Fibroblast of upper back skin (primary cell): Measurements from ENCODE around the gene TMEM187.
A peak's percentile ranks its signal among the peaks of the same experiment; 100 is the strongest.

Experiments
- DNase-seq: peaks from one replicate; pipeline ENCODE4 v3.0.0-alpha.2; 2013

The TMEM187 gene

DNA sequence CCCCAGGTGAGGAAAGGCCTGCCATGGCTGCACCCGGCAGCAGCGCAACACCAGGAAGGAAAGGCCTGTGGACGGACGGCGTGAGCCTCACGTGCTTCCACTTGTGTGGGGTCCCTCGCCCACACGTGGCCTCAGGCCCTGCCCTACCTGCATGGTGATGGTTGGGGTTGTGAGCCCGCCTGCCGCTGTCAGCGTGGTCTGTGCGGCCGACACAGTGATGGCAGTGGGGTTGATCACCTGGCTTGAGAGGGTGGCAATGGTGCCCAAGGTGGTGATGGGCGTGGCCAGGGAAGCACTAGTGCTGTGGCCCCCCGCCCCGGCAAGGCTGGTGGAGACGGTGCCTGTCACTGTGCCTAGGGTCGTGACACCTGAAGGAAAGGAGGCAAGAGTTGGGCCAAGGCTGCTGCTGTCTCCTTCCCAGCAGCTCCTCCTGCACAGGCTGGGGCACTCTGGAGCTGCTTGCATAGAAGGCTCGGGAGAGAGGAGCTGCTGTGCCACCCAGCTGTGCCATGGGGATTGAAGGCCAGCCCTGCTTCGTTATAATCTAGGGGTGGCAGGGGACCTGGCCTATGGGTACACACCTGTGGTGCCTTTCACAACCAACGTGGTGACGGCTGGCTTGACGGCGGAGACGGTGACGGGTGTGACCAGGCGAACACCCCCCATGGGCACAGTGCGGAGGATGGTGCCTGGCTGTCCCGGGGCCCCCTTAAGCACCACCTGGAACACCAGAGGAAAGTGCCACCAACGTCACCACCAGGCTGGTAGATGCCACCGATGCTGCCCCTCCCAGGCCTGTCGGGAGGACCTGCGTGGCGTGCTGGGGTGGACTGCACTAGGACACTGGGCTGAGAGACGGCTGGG, 16.3 kb upstream of the TMEM187 start:
- no peak for DNase-seq

DNA sequence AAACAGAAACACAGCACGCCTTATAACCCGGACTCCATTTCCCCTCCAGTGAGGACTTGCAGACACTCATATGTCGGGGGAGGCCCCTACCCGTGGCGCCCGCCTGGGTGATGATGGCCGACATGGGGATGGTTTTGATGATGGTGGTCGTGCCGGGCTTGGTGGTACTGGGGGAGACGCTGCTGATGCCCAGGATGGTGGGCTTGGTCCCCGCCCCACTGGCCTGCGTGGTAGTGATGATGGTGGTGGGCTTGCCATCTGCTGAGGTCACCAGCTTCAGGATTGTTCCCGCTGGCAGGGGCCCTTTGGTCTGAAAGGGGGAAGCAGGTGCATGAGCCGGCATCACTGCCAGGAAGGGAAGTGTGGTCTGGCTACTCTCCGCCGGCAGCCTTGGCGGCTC, 15.3 kb upstream of the TMEM187 start:
- no peak for DNase-seq

DNA sequence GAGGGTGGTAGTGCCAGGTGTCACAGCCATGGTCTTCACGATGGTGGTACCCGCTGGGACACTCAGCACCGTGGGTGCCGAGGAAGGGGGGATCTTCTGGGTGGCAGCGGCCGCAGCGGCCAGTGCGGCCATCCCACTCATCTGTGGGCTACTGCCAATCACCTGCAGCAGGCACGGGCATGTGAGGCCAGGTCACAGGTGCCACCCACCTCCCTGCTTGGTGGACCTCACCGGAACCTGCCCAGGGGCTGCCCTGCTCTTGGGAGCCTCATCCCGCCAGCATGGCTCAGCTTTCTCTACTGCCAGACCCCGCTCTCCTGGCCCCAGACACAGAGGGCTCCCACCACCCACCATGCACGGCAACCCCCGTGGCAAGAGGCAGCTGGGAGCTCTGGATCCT, 13.9 kb upstream of the TMEM187 start:
- no peak for DNase-seq

DNA sequence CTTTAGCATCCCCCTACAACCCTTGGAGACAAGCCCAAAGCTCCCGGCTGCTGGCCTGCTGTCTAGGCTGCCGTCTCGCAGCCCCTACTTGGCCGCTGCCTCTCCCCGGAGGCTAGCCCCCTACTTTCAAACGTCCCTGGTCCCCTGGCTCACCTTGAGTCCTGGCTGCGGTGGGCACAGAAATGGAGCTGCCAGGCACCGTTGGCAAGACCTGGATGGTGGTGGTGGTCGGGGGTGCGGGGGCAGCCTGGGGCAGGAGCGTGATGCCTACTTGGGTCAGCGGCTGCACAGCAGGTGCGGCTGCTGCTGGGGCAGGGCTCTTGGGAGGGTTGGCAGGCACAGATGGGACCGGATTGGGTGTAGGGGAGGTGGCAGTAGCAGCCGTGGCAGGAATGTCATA, 12.9 kb upstream of the TMEM187 start:
- no peak for DNase-seq

DNA sequence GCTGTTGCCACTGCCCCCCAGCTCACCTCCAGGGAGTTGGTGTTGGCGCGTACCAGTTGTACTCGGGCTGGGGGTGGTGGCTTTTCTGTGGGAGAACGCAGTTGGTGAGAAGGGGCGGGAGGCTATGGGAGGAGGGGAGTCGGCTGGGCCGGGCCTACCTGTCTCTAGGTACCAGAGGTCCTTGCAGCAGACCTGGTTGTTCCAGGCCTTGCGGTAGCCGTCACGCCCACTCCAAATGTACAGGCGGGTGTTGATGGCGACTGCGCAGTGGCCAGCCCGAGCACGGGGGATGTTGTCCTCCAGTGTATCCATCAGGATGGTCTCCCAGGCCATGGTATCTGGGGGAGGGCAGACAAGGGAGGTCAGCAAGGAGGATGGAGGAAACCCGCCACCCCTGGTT, 12.5 kb upstream of the TMEM187 start:
- no peak for DNase-seq

DNA sequence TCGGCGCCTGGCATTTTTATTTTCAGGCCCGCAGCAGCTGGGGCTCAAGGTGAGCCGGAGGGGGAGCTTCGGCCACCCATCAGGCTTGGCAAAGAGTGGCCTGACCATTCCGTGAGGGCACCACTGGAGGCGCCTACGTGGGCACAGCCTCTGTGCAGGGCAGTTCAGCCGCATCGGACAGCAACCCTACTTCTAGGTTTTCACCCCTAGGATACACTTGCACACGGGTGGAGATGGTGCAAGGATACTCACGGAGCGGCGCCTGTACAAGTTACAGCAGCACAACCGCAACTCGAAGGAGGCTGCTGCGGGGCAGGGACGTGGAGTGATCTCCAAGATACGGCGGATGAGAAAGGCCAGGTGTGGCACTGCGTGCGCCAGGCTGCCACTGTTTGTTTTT, 11.8 kb upstream of the TMEM187 start:
- DNase-seq: no peak

DNA sequence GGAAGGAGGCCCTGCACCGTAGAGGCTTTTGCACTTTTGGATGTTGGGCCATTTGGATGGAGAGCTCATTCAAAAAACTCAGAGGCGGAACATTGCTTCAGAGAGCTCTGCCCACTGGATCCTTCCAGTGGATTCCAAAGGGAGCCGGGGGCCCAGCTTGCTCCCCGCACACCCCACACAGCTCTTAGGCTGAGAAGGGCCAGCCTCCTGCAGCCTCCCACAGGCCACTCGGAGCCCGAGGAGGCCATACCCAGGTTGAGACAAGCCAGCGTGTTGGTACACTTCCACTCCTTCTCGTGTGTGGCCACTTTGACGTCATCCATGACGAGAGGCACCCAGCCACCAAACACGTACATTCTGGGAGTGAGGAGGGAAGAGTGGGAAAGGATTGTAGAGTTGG, 11.3 kb upstream of the TMEM187 start:
- DNase-seq: no peak

DNA sequence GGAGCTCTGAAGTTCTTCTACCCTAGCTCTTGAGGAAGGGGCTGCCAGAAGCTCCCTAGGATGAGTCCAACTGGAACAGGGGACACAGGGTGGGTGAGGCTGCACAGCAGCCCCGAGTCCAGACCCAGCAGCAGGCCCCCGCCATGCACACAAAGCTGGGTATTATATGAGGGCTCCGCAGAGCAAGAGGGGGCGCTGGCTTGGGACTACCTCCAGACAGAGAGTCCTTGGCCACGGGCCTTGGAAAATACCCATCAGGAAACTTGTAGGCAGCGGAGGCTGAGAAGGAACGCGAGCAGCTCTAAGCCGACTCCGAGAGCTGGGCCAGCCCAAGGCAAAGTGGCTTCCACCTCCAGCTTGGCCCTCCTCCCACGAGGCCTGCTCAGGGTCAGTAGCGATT, 9.0 kb upstream of the TMEM187 start:
- DNase-seq: no peak

DNA sequence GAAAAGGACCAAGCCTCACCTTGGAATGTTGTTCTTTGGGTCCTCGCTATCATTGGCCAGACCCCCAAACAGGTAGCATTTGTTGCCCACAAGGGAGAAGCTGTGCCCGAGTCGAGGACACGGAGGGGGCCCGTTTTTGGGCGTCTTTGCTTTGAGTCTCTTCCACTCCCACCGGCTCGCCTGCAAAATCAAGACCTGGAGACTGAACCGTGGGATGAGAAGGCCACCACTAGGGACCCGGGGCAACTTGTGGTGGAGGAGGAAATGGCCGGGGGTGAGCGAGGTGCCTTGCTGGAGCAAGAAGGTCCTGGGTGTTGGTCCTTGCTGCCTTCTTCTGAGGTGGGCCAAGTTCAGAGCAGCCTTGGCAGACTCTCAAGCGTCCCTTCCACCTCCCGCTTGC, 8.4 kb upstream of the TMEM187 start:
- DNase-seq: no peak

DNA sequence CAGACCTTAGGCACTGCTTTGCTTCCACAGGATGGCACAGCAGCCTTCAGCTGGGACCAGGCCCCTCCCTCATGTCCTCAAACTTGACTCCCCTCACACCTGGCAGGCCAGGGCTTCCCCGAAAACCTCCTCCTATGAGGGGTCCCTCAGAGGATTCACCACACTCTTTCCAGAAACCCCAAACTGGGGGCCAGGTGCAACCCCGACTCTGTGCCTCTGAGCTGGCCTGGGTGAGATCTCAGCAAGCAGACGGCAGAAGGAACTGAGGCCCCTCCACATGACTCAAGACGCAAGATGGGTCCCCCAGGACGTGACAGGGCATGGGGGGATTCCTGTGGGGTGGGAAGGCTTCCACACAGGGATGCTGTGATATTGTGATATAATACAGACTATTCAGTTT, 7.1 kb upstream of the TMEM187 start:
- no peak for DNase-seq

DNA sequence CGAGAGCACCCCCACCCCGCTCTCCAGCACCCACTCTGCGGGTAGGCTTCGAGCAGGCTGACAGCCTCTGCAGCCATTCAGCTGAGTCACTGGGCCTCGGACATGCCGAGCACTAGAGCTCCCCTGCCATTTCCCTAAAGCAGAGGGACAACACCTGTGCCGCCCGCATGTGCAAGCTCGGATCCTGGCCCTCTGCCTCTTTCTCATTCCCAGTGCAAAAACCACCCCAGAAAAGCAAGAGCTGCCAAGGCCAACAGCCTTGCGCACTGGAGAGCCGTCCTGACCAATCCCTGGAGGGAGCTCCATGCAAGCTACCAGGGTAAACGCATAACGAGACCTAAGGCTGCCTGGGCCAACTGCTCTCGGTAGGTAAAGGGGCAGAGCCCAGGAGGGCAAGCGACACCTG, 6.3 kb upstream of the TMEM187 start:
- no peak for DNase-seq

DNA sequence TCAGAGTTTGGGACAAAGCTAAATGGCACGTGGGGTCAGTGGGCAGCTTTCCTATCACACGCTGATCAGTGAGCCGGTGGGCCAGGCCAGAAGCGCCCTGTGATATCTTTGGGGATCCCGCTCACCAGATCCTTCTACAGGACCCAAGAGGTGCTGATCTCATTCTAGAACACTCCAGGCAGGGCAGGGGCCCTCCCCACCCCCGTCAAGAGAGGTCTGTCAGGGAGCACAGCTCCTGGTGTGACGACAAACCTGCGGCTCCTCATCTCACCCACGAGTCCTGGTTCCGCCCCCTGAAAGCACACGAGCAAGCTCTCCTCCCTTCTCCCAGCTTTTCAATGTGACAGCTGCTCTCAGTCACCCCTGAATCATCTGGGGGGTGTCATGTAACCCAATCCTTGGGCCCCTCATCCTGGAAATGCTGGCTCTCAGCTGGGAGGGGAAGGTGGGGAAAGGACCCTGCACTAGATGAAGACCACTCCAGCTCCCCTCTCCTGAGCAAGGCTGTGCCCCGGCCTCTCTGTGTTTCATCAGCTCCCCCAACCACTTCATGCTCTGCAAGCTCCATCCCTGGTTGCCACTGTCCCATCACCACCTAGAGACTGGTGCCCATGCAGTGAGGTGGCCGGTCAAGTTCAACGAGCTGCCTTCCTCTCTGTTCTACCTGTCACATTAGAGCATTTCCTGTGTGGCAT, 5.6 kb upstream of the TMEM187 start:
- DNase-seq: no peak

DNA sequence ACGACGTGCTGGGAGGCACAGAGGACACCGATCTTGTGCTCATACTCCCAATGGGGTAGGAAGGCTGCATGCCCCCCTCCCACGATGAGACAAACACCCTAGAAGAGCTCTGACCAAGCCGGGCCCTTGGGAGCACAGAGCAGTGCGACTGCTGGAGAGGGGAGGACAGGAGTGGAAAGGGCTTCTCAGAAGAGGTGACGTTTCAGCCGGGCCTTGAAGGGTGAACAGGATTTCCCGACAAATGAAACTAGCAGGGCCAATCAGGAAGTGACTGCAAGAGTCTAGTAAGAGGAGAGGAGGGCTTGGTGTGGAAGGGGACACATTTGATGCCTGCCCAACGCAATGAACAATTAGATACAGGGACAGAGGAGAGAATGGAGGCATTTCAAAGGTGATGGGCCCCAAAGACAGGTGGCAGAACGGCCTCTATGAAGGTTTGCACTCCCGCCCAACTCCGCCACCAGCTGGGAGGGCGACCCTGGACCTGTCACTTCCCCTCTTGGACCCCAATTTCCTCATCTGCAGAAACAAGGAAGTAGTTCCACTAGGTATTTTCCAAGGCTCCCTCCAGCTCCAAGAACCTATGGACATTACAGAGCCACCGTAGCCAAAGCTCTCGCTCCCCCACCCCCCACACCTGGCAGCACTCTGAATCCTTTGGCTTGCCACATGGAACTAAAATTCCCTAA, 4.9 kb upstream of the TMEM187 start:
- no peak for DNase-seq

DNA sequence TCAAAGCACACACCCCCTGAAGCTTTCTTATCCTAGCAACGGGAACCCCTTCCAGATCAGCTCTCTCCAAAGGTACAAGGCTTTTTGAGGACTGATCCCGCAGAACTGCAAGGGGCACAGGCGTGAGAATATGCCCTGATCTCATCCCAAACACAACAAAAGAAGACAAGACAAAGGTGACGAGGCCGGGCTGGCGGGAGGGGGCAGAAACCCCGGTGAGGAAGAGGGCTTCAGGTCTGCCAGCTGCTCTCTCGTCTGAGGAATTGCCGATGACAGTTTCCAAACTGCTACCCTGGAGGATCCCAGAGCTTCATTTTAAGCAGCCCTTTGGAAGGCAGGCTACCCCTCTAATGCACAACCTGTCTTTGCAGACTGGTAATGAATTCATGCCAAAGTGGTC, 4.3 kb upstream of the TMEM187 start:
- no peak for DNase-seq

DNA sequence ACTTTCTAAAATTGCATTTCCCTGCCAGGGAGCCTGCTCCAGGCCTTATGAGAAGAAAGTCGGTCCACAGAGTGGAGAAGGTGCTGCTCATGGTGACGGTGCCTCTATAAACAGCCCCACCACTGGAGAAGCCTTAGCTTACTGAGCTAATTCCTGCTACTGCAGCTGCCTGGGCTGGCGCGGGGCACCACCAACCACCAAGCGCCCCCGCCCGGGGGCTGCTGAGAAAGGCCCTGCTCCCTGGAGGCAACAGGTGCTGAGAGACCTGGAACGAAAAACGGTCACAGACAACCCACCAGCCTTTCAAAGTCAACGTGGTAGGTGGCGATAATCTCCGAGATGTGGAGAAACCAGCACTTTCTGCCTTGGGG, 3.8 kb upstream of the TMEM187 start:
- no peak for DNase-seq

DNA sequence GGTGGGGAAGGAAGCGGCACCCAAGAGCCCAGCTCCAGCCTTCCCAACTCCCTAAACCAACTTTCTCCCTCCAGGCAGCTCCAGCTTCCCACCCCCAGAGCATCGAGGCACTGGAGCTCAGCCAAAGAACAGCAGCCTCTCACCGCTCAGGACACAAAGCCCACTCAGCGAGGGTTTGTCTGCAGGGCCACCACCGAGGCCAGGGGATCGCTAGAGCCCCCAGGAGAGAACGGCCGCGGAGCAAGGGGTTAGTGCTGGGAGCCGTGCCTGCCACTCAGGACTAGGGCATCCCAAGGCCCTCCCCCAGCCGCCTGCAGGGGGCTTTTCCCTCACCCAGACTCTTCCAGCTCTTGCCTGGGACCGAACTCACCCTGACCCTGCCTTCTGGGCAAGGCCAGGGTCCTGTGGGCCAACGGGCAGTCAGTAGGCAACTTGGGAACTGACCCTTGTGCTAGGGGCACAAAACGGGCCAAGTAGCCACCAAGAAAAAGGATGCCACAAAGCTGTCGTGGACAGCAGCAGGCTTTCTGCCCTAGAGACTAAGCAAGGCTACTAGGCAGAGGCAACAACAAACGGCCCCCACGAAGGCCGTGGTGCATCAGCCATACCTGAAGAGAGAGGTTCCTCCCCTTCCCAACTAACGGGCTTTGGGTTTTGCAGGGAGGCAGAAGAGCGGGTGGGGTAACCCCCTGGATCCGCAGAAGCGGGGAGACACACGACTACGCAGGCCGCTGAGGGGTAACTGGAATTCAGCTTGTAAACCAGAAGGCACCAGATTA, 3.2 kb upstream of the TMEM187 start:
- DNase-seq: no peak

DNA sequence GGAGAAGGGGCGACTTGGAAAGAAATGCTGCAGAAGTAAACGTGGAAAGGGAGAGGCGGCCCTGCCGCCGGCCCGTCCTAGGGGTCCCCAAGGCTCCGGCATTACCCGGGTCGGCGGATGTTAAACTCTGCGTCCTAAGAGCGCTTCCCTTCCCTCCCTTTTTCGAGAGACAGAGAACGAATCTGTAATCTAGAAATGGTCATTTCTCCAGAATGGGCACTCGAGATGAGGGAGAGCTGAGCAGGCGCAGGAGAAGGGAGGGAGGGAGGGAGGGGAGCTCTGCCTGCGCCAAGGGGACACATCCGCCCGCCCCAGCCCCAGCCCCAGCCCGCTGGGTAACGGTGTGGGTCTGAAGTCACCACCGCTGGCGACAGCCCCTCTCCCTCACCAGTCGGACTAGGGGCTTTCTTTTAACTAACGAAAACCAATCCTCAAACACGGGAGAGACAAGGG, 2.6 kb upstream of the TMEM187 start:
- no peak for DNase-seq

DNA sequence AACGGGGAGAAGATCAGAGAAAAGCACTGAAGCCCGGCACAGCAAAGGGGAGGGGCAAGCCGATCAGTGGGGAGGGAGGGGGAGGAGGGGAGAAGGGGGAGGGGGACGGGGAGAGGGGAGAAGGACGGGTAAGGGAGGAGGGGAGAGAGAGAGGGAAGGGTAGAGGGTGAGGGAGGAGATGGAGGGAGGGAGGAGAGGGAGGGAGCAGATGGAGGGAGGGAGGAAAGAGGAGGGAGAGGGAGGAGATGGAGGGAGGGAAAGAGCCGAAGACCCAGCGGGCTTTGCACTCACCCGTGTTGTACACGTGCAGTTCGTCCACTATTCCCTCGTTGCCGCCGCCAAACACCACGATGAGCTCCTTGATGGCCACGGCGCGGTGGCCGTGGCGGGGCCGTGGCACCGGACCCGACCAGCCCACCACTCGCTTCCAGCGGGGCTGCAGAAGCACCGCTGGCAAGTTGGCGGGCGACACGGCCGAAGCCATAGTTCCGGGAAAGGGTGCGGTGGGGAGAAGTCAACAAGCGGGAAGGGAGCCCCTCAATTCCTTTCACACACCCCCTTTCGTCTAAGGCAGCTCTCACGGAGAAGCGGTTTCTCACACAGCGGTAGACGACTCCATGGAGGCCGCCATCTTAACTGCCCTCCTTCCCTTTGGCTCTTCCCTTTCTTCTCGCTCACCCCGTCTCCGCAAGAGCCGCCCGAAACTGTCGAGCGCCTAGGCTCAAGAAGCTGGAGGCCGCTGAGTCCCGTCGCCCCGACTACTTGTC, 2.0 kb upstream of the TMEM187 start:
- peak; percentile 65 for DNase-seq

DNA sequence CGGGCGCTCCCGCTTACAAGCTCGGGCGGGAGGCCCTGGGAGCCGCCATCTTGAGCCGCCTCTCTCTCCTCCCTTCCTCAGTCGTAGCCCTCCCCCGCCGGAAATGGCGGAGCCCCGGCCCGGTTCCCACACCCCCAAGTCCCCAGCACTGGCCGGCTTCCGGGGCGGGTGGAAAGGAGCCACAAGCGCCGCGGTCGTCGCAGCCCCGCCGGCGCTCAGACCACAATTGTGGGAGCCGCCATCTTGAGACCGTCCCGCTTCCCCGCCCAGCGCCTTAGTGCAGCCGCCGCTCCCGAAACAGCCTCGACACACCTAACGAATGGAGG, 1.5 kb upstream of the TMEM187 start:
- DNase-seq: peak; percentile 85

DNA sequence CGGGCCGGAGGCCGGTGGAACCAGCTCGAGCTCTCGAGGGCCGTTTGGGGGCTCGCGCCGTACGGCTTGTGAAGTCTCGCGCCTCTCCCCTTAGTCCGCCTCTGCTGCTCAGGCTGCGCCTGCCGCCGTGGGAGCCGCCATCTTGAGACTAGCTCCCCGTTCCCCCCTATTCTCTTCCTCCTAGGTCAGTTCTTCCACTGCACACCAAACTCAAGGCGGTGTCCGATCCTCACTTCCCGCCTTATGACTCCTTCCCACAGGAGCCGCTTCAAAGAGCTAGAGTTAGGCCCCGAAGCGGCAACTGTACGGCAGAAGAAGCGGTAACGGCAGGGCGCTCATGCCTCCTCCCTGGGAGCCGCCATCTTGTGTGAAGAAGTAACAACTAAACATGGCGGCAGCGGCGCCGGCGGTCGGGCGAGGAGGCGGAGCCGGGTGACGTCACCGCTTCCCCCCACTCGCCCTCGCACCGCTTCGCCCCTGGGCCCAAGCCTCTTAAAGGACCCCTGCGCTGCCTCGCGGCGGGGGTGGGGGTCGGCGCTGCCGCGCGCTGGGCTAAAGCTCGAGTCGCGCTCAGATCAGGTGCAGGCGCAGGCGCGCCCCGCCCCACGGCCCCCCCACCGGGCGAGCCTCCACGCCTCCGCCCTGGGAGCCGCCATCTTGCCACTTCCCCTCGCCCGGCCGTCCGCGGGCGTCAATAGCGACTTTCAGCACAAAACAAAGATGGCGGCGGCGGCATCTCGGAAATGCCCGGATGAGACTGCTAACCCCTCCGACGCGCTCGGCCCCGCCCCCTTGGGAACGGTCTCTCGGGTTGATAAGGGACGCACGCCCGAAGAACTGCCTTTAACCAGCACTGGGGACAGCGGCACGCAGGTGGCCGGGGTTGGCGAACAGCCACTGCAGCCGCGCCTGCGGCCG, 845 bp upstream of the TMEM187 start, which contains the start of gene HCFC1:
HCFC1 (minus strand) TSS at position 369 of the 918 bp plus-strand sequence. CDS start 978 bp downstream, outside the sequence.
- peak; percentile 91 for DNase-seq
